Measurements from ENCODE around the gene ELK1.
"Not testable (repeated sequence)": the region's sequence is repeated elsewhere in the genome, so short reads cannot be mapped to it uniquely, and the experiment has no call there.

The ELK1 gene

GRCh38 chrX:47650164-47651042, at the start of gene ELK1:
Gene ELK1 (minus strand): TSS chrX:47650563. CDS start chrX:47641441, 9,122 bp downstream.
- peak; percentile 96 for DNase-seq

GRCh38 chrX:47697181-47697580, 46.8 kb upstream of the ELK1 start:
- DNase-seq = no peak

- no peak for DNase-seq
Observed at GRCh38 chrX:47690175-47690574, 39.8 kb upstream of the ELK1 start.

GRCh38 chrX:47687263-47687662, 36.9 kb upstream of the ELK1 start:
- no peak for DNase-seq

- DNase-seq = no peak
Observed at GRCh38 chrX:47683829-47684205, 33.5 kb upstream of the ELK1 start.

GRCh38 chrX:47683184-47683828, 32.9 kb upstream of the ELK1 start:
- no peak for DNase-seq

GRCh38 chrX:47675959-47676859, 25.8 kb upstream of the ELK1 start:
- not testable (repeated sequence) for DNase-seq

GRCh38 chrX:47674776-47675175, 24.4 kb upstream of the ELK1 start:
- DNase-seq = no peak

- DNase-seq = not testable (repeated sequence)
Observed at GRCh38 chrX:47665797-47666196, 15.4 kb upstream of the ELK1 start.

GRCh38 chrX:47664737-47665136, 14.4 kb upstream of the ELK1 start:
- no peak for DNase-seq

- peak; percentile 80 for DNase-seq
Observed at GRCh38 chrX:47662144-47662657, 11.8 kb upstream of the ELK1 start.

- DNase-seq = no peak
Observed at GRCh38 chrX:47661539-47661938, 11.2 kb upstream of the ELK1 start.

GRCh38 chrX:47659421-47659726, 9.0 kb upstream of the ELK1 start:
- DNase-seq = no peak

GRCh38 chrX:47658684-47659420, 8.5 kb upstream of the ELK1 start, which contains the start of gene UXT:
Gene UXT (minus strand): TSS chrX:47659180. CDS start chrX:47658927, 253 bp downstream.
- peak; percentile 87 for DNase-seq

- DNase-seq = no peak
Observed at GRCh38 chrX:47658301-47658683, 7.9 kb upstream of the ELK1 start.

GRCh38 chrX:47651043-47651905, 911 bp upstream of the ELK1 start:
- no peak for DNase-seq

GRCh38 chrX:47649781-47650163, 591 bp downstream of the ELK1 start:
- DNase-seq = no peak

- no peak for DNase-seq
Observed at GRCh38 chrX:47649271-47649670, 1.1 kb downstream of the ELK1 start.

GRCh38 chrX:47648376-47648775, 2.0 kb downstream of the ELK1 start:
- DNase-seq = no peak

- no peak for DNase-seq
Observed at GRCh38 chrX:47646636-47647035, 3.7 kb downstream of the ELK1 start.

- DNase-seq = peak; percentile 5
Observed at GRCh38 chrX:47645530-47645929, 4.8 kb downstream of the ELK1 start.

All from NCI-H226 (cell line).